Measurements from ENCODE around the gene CERS6. TPM values are rescaled to one million over a fixed set of nuclear protein-coding genes. Genes with fewer than 3 reads are reported as not detected.

Gene CERS6
- total RNA-seq, 4 donors from 2014 or later = 25.9 to 57.2 (median 35.8) TPM

DNA sequence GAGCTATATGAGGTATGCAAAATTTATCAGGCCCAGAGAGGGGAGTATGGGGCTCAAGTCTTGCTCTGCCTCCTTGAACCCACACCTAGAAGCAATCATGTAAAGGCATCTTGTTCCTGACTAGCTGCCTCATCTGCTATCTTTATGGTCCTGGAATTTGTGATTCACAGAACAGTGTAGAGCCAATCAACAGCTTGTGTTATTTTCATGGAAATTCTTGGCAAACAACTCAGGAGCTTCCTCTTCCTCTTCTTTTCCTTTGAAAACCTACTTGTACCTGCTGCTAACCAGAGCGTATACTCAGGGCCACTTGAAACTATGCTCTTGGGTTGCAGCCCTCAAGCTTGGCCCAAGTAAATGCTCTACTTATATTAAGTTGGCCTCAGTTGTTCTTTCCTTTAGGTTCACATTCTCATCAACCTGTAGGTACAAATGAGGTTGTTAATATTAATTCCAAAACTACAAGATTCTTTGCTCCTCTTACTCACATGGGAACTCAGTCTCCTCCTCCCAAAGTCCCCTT lies 342.9 kb downstream of the CERS6 start:
- ATAC-seq (ENCODE audit: low FRiP score) (no peak), DNase-seq (ENCODE audit: low spot score) (no peak)
- TF ChIP-seq CTCF (IDR thresholded peaks at IDR 0.05) = no peak

GRCh38 chr2:168801471-168801870 lies 345.4 kb downstream of the CERS6 start:
- DNase-seq (ENCODE audit: low spot score) = no peak
- ATAC-seq (ENCODE audit: low FRiP score) = no peak
- no peak for TF ChIP-seq CTCF (IDR thresholded peaks at IDR 0.05)

- no peak for TF ChIP-seq CTCF (IDR thresholded peaks at IDR 0.05)
- ATAC-seq (ENCODE audit: low FRiP score) = peak; percentile 59
- no peak for DNase-seq (ENCODE audit: low spot score)
Measured at GRCh38 chr2:168801961-168802858, 346.1 kb downstream of the CERS6 start, which contains the start of gene NOSTRIN. Gene NOSTRIN (plus strand): TSS chr2:168802637. CDS start chr2:168802647, 10 bp downstream.

DNA sequence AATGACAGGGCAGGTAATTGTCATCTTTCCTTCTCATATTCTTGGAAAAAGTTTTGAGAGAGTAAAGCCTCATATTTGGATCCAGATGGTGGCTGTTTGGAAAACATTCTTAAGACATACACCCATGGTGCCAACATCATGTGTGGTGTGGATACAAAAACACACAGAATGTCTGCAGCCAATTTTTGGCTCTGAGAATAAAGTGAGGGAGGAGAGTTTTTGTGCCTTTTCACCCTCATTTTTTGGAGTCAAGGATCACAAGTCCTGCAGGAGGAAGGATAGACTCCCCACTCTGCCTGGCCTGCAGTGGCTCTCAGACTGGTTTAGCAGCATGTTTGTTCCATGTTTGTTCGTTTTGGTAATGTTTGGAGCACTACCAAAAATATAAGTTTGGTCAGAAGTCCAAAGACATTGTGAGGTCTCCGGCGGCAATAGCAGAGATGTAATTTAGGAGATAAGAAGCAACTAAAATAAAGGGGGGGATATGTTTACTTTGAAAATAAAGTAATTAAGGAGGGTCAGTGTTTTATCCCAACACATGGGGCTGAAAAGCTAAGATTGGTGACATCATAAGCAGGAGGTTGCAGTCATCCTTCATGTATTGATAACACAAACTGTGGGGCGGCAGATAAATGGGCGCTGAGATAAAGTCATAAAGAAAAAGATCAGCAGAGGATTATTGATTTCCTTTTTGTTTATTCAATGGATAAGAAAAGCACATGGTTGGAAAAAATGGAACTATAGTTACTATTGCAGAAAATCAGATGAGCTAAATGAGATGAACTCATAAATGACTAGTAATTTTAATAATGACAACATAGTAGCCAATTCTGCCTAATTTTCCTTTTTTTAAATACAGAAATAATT lies 347.0 kb downstream of the CERS6 start:
- ATAC-seq (ENCODE audit: low FRiP score) (no peak), DNase-seq (ENCODE audit: low spot score) (no peak)
- no peak for TF ChIP-seq CTCF (IDR thresholded peaks at IDR 0.05)

GRCh38 chr2:168804214-168804613 lies 348.1 kb downstream of the CERS6 start:
- no peak for TF ChIP-seq CTCF (IDR thresholded peaks at IDR 0.05)
- no peak for DNase-seq (ENCODE audit: low spot score)
- no peak for ATAC-seq (ENCODE audit: low FRiP score)

- ATAC-seq (ENCODE audit: low FRiP score) (no peak), DNase-seq (ENCODE audit: low spot score) (no peak)
- no peak for TF ChIP-seq CTCF (IDR thresholded peaks at IDR 0.05)
Measured at GRCh38 chr2:168805615-168806014, 349.5 kb downstream of the CERS6 start.
